Skin epidermis (tissue), 12 donors: ENCODE results near the gene NPAS3.

Experiments
- H3K27ac ChIP-seq, 21 experiments: fragments of 200-600 bp; sonication (generic) in 11 of 21; one replicate each; pipeline ENCODE4 v1.5.0; 2020; ENCODE audit warnings: mild to moderate bottlenecking in 3 of 21, inconsistent platforms in 2 of 21, moderate library complexity in 2 of 21
- H3K4me3 ChIP-seq, 7 experiments: fragments of 200-600 bp; sonication (generic) in 2 of 7; one replicate each; pipeline ENCODE4 v1.5.0; 2020; ENCODE audit warnings: inconsistent platforms in 2 of 7, mild to moderate bottlenecking in 2 of 7, moderate library complexity in 1 of 7

The NPAS3 gene

DNA sequence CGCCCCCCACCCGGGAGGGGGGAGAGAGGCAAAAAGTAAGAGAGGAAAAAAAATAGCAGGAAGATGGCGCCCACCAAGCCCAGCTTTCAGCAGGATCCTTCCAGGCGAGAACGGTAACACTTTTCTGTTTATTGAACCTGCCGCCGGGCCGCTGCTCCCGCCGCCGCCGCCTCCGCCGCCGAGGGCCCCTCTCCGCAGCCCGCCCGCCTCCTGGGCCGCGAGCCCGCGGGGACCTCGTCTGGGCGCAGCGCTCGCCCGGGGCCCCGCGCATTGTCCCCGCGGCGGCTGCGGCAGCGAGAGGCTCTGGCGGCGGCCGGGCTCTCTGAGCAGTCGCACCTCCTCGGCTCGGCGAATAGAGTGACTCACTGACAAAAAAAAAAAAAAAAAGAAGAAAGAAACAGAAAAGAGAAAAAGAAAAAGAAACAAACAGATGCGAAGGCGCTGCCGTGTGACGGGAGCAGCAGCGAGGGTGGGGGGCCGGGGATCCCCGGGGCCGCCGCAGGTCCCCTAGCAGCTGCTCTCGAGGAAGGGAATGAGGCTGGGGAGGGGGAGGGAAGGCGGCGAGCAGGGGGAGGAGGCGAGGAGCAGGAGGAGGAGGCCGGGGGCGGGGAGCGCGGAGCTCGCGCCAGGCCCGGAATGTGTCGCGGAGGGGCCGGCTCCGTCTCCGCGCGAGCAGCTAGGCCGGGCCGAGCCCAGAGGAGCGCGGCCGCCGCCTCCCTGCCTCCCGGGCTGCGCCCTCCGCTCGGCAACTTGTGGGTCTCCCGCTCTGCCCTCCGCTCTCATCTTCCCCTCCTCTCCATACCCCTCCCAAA, 781 bp downstream of the NPAS3 start:
- H3K4me3 ChIP-seq, result peak overlapping the region; percentile 26 to 58 (median 42)
- H3K27ac ChIP-seq, result peak overlapping the region in 18 of 21 experiments; percentile 39 to 87 (median 68)

DNA sequence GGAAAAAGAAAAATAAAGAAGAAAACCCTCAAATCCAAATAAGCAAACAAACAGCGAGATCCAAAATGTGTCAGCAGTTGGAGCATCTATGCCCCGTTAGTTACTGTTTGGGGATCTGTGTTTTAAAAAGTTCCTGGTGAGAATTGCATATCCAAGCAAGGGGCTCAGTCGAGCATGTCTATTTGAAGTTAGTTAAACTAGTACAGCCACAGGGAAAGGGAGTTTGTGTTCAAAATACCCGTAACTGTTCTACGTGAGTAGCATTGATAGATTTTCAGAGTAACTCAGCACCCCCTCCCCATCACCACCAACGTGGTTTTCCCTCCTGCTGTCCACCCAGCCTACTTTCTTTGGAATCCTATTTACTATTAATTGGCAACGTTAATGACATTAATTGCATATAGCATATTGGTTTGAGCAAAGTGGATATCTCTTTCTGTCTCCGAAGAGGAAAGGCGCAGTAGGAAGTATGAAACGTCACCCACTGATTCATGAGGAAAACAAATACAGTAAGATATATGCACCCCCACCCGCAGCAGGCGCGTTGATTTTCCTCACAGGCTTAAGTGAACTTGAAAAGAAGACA, 1.5 kb downstream of the NPAS3 start:
- peak overlapping the region in 17 of 21 experiments; percentile 39 to 87 (median 67) for H3K27ac ChIP-seq
- peak overlapping the region; percentile 26 to 58 (median 42) for H3K4me3 ChIP-seq

DNA sequence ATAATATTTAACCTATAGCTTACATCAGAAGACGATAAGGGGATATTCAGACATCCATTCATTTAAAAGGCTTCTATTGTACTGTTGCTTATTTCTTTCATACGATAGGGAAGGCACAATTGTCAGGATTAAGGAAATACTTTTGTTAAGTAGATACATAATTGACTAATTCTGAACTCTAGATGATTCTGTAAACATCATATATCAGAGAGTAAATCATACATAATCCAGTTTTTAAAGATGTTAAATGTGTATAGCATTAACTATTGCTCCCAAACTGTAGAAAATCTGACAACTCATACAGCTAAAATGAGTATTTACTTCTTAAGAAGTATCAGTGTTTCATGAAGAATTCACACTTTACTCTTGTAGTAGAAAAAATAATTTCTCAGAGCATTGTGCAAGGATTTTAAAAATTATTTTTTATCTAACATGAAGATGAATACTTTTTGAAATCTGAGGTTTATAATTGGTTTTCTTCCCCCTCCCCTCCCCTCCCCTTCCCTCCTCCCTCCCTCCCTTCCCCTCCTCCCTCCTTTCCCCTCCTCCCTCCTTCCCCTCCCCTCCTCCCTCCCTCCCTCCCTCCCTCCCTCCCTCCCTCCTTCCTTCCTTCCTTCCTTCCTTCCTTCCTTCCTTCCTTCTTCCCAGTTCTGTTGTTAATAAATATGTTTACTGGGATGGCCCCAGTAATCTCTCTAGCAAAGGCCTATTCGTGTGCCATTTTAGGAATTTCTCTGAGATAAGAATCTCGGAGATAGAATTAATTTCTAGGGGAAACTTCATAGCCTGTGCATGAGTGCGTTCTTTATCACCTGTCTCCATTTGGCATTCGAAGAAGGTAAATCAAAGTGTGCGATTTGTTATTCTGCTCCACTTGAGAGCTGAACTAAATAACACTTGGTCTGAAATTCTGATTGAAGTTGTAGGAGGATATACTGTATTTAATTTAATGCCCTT, 2.3 kb downstream of the NPAS3 start:
- Histone ChIP-seq H3K4me3 (no peak overlapping the region), H3K27ac (no peak overlapping the region)

DNA sequence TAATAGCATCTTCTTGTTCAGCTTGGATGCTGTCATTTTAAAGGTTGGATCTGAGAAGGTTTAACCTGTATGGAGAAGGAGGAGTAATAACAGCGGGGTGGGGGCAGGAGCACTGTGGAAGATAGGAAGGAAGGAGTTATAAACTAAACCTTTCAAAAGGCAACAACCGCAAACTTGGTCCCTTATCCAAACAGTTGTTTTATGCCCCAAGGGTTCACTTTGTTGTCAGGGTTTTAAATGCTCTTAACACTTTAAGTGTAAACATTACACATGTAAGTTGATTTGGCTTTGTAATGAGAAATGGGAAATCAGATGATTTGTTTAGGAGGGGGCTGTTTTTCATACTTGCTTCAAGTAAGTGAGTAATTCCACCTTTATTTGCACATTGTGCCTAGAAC, 3.0 kb downstream of the NPAS3 start:
- H3K4me3 ChIP-seq, result no peak overlapping the region
- no peak overlapping the region for H3K27ac ChIP-seq

DNA sequence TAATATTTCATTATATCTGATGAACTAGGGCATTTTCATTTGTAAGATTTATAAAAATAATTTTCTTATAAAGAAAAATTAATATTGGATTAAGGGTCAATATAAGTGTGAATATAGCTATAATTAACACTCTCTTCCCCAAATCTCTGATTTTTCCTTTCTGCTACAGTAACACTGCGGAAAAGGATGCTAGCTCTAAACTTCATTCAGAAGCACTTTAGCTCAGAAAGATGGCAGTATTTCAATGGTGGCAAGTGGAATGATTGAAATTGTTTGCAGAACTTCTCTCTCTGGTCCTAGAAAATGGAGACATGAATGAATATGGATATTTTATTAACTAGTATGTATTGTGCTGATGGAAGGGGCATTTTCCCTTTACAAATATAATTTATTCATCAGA, 8.4 kb downstream of the NPAS3 start:
- H3K27ac ChIP-seq, result no peak overlapping the region
- H3K4me3 ChIP-seq, result no peak overlapping the region

DNA sequence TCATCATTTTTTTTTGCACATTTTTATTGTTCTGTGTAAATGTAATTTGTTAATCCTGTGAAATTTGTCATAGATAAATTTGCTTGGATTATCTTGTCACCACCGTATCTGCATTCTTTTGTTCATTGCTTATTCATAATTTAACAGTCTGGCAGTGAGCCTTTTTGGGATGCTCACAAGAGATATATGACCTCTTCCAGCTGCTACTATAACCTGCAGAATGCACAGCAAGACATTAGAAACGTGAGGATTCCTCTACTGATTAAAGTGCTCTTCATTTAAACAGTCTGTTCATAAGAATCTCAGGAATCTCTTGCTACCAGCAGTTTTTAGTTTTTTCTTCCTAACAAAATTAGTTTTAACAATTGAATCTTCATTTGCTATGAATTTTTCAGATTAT, 9.1 kb downstream of the NPAS3 start:
- no peak overlapping the region for H3K27ac ChIP-seq

DNA sequence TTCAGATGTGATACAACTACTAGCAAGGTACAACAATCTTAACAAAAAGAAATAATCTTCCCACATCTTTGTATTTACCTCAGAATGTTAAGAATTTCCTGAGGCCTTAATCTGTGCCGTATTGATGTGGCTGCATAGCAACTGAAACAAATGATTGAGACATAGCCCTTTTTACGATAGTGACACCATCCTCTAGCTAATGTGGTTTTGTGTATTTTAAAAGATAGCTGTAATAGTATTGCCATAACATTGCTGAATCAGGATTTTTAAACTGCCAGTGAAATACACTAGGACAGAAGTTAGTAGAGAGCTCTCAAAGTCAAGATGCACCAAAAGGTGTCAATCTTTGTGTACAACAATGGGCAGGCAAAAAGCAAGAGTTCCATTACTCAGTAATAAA, 11.9 kb downstream of the NPAS3 start:
- Histone ChIP-seq H3K4me3 (no peak overlapping the region), H3K27ac (no peak overlapping the region)

More for the DNA sequence above, 9.1 kb downstream of the NPAS3 start:
- no peak overlapping the region for H3K4me3 ChIP-seq

DNA sequence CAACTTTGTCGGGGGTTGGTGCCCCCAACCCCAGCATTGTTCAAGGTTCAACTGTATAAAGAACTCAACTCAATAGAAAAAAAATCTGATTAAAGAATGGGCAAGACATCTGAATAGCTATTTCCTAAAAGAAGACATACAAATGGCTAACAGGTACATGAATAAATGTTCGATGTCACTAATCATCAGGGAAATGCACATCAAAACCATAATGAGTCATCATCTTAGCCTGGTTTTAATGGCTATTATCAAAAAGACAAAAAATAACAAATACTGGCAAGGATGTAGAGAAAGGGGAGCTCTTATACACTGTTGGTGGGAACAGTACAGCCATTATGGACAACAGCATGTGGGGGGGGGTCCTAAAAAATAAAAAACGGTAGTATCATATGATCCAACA, 28.7 kb downstream of the NPAS3 start:
- Histone ChIP-seq H3K4me3 (no peak overlapping the region), H3K27ac (no peak overlapping the region)

DNA sequence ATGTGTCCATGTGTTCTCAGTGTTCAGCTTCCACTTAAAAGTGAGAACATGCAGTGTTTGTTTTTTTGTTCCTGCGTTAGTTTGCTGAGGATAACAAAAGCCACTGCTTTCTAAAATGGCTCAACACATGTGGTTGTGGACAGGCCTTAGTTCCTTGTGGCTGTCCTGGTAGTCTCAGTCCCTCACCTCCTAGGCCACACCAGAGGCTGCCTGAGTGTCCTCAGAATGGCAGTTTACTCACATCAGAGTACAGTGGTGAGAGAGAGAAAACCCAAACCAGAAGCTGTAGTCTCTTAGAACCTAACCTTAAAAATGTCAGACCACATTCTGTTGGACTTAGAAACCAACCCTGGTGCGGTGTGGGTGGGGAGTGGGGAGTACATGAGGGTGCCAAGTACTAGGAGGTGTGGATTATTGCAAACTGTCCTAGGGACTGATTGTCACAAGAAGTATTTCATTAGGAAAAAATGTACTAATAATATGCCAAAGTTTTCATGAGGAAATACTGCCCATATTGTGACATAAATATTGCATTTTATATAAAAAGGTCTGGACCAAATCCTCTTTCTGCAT, 30.4 kb downstream of the NPAS3 start:
- Histone ChIP-seq H3K4me3 (no peak overlapping the region), H3K27ac (no peak overlapping the region)

DNA sequence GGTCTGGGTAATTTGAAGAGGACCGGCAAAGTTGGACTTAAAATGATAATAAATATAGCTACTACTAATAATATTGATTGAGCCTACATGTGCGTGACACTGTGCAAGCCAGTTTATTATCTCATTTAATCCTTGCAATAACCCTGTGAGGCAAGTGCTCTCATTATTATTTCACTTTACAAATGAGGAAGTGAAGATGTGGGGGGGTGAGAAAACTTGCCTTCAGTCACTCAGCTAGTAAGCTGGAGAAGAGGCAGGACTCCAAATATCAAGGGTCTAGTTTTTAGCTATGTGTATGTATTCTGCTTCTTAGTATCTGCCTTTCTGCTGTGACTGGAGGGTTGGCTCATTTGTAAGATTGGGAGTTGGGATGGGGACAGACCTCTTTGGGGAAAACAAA, 39.2 kb downstream of the NPAS3 start:
- no peak overlapping the region for H3K4me3 ChIP-seq
- H3K27ac ChIP-seq, result no peak overlapping the region

DNA sequence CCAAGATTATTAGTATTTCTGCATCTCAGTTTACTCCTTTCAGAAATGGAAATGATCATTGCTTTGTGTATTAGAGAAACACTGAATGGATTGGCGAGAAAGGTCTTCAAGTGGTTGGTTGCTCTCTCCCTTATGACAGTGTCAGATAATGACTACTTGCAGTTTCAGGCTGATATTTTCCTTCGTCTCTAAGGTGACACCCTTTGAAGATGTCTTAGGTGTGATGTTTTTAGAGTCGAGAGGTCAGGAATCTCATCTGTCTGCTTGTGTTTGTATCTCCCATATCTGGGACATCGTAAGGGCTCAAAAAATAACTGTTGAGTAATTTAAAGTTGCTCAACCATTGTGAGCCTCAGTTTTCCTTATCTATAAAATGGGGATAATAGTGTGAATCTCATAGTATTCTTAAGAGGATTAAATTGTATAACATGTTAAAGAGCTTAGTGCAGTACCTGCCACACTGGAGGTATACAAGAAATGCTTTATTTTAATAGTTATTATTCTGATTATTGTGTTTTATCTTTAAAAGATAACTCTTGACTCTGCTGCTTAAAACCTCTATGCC, 40.1 kb downstream of the NPAS3 start:
- Histone ChIP-seq H3K4me3 (no peak overlapping the region), H3K27ac (no peak overlapping the region)

DNA sequence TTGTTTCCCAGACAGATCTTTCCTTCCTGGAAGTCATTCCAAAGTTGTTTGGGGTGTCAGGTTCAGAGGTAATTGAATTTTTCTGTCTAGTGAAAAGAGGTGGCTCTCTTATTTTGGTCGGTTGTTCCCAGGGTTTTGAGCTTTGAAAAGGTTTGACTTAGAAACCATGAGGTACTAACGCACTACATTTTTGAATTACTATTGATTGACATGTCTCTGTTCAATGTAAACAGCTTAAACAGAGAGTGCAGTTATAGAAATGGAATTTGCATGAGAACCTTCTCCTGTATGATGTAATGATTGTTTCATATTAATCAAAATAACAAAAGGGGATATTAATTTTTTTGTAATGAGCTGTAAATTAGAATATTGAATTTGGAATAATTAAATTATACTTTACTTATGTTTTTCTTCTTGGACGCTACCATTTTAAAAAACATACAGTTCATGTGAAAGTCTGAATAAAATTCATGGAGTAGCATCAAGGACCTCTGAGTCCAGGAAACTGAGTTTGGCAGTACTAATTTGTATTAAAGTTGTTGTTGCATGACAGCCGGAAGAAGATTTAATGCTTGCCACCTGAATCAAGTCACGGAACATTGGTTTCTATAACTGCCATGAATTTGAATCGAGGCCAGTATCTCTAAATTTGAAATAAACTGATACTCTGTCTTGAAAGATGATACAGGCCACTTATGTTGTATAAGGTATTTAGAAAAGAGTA, 41.7 kb downstream of the NPAS3 start:
- no peak overlapping the region for H3K4me3 ChIP-seq
- H3K27ac ChIP-seq, result no peak overlapping the region

DNA sequence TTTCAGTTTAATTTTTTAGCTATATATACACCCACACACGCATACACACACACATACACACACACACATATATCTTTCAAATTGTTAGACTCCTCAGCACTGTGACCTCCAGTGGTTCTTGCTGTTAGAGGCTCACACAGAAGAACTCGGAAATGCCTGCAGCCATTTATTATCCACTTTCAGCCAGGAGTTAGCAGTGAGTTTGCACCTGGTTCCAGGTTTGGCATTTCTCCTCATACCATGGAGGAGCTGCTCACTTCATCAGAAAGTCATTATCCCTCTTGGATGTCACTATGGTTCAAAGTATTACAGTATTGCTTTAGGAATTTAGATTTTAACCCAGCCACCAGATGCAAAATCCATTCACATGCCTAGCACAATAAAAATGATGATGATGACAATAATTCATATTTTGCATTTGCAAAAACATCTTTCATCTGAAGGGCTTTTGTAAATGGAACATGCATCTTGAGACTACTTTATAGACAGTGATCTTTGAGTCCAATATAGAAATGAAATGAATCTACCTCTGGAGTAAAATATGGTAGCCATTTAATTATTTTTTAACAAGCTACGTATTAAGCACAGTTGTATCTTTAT, 42.3 kb downstream of the NPAS3 start:
- Histone ChIP-seq H3K4me3 (no peak overlapping the region), H3K27ac (no peak overlapping the region)

DNA sequence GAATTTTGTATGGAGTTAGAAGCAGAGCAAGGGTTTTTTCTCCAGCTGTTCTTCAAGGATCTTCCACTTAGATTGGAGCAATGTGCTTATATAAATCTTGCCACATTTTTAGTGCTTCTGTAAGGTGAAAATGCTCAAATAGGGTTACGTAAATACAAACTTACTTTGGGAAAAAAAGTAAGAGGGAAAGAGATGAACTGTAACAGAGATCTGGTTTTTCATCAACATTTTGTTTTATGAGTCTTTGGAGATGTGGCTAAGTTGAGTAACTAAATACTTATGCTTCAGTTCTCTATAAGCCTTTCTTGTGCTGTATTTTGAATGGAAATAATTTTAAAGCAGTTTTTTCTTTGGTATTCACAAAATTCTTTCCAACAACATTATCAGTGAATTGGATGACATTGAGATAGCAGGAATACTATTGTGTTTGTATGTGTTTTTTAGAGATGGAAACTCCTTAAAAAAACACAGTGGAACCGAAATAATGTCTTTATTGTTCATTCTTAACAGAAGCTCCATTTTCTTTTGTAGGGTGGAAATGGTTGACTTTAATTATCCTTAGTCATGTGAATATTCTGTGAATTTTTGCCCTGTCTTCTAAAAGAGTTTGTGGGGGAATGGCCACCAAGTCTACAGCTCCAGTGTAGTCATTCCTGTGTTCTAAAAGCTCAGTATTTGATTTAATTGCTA, 45.7 kb downstream of the NPAS3 start:
- H3K27ac ChIP-seq, result no peak overlapping the region
- no peak overlapping the region for H3K4me3 ChIP-seq

DNA sequence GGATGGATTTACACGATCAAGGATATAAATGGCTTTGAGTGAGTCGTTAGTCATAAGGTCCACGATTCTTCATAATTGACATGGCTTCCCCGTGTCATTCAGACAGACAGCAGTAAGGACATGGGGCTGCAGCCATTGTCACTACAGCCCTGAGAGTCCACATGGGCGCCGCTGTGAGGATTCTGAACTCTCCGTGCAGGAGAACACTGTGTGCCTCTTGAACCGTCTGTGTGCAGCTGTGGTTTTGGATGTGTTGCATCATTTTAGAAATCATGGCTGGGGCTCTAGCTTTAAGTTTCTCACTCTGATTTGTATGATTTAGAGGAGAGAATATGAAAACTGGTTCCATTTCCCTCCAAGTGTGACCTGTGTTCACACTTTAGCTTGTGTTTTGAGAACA, 47.2 kb downstream of the NPAS3 start:
- Histone ChIP-seq H3K4me3 (no peak overlapping the region), H3K27ac (no peak overlapping the region)

DNA sequence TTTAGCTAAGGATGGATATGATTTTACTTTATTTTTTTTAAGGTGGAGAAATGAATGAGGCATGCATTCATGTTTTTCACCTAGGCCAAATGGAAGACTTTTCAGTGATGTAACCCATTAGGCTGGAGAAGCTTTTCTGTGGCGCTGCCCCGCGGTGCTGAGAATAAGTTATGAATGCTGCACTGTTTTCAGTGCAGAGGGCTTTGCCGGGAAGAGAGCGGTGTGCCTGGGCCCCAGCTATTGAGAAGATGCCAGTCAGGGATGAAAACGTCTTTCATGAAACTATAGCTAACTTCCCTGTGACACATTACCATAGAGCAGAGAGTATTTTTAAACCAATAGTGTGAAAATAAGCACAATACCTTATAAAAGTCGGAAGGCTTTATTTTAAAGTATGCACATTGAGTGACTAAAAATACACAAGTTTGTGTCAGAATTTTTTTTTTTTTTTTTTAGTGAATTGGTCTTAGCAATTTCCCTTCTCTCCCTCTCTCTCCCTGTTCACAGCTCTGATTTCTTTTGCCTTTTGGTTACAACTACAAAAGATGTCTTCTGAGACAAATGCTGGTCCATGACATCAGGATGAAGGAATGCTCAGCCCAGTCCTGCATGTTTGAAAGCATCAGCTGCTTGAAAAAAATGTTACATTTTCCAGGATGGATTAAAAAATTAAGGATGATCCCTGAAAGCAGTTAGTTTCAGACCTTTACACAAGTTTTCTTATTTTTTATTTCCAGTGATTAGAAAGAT, 48.3 kb downstream of the NPAS3 start:
- no peak overlapping the region for H3K4me3 ChIP-seq

DNA sequence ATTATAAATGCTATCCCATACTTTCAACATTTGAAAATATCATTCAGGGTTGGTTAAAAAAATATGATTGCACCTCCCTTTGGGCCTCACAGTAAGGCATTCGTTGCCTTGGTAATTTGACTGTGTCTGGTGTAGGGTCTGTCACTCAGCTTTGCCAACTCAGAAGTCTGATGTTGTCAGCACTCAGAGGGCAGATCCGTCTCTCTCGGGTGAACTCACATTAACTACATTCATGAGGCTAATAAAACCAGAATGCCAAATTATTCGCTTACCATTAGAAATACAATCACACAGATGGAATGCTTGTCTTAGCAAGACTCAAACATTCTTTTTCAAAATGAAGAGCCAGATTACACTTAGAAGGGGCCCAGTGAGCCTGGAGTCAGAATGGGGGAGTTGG, 53.0 kb downstream of the NPAS3 start:
- Histone ChIP-seq H3K27ac (no peak overlapping the region), H3K4me3 (no peak overlapping the region)

More for the DNA sequence above, 48.3 kb downstream of the NPAS3 start:
- no peak overlapping the region for H3K27ac ChIP-seq
